T-cell (primary cell): ENCODE measurements around the gene ACTL7B. TPM values are rescaled to one million over a fixed set of nuclear protein-coding genes. Genes with fewer than 3 reads are reported as not detected.

Experiments used
- ATAC-seq, 4 experiments: fragments of 200-7000 bp in 3 of 4; fragments of 150-1000 bp in 1 of 4; cut with Tn5 transposase; replicated peaks in 1 of 4; 1 replicate in 3 of 4; 2 replicates in 1 of 4; pipeline ENCODE4 v1.10.0; 2021; ENCODE audit warnings: moderate library complexity in 3 of 4, mild to moderate bottlenecking in 2 of 4, moderate number of reproducible peaks in 1 of 4
- CTCF ChIA-PET, 2 donors: fragments of 300-600 bp; sonication (Branson Sonifier 250); formaldehyde crosslinking; loops; one replicate each; lab custom pipeline; 2022; ENCODE audit warnings: antibody characterized with exemption in 2 of 2; lab: Charles Lee
- POLR2A ChIA-PET, 2 donors: fragments of 300-600 bp; sonication (Branson Sonifier 250); formaldehyde crosslinking; loops; one replicate each; lab custom pipeline; 2022; ENCODE audit warnings: antibody characterized with exemption in 2 of 2; lab: Charles Lee
- DNase-seq, 35 experiments: peaks; one replicate each; pipeline versions ENCODE4 v3.0.0 to v3.0.0-alpha.2; 2013 to 2023
- H3K27ac ChIP-seq: one replicate; pipeline ENCODE4 v1.5.1; 2013; ENCODE audit warnings: low read length
- H3K27me3 ChIP-seq, 2 experiments: replicated peaks in 1 of 2; 1 replicate in 1 of 2; 2 replicates in 1 of 2; pipeline versions ENCODE4 v1.6.1 to v1.7.0; 2013; ENCODE audit warnings: low read length in 1 of 2, mixed read lengths in 1 of 2; ENCODE audit not compliant: control insufficient read depth in 2 of 2, insufficient read depth in 2 of 2; ENCODE audit errors: extremely low read depth in 1 of 2
- H3K36me3 ChIP-seq, 2 donors: 1 replicate in 1 of 2; 2 replicates in 1 of 2; pipeline versions ENCODE4 v1.6.1 to v1.7.0; 2013; ENCODE audit warnings: low read length in 1 of 2; ENCODE audit not compliant: control insufficient read depth in 2 of 2, insufficient read depth in 1 of 2; ENCODE audit errors: extremely low read depth in 1 of 2
- H3K4me1 ChIP-seq, 2 experiments: 1 replicate in 1 of 2; 2 replicates in 1 of 2; pipeline versions ENCODE4 v1.6.1 to v1.7.0; 2013; ENCODE audit warnings: low read length in 2 of 2, mixed read lengths in 1 of 2; ENCODE audit not compliant: insufficient read depth in 2 of 2, control insufficient read depth in 1 of 2; ENCODE audit errors: extremely low read depth in 1 of 2
- H3K4me3 ChIP-seq, 2 donors: 1 replicate in 1 of 2; 2 replicates in 1 of 2; pipeline versions ENCODE4 v1.5.1 to v1.7.0; 2013; ENCODE audit warnings: mild to moderate bottlenecking in 2 of 2, low read length in 1 of 2, moderate library complexity in 1 of 2; ENCODE audit not compliant: control insufficient read depth in 1 of 2; ENCODE audit errors: extremely low read depth in 1 of 2
- H3K9me3 ChIP-seq: 2 replicates; pipeline ENCODE4 v1.7.0; 2013
- H3K27ac Mint-ChIP-seq, 2 donors: one replicate each; pipeline ENCODE4 v1.8.0; 2020 to 2021; ENCODE audit warnings: mild to moderate bottlenecking in 2 of 2, mixed read lengths in 2 of 2
- H3K27me3 Mint-ChIP-seq, 2 donors: one replicate each; pipeline ENCODE4 v1.8.0; 2021 to 2022; ENCODE audit warnings: mixed read lengths in 2 of 2
- H3K36me3 Mint-ChIP-seq: one replicate; pipeline ENCODE4 v1.8.0; 2021; ENCODE audit warnings: mixed read lengths
- H3K4me1 Mint-ChIP-seq, 3 donors: one replicate each; pipeline ENCODE4 v1.8.0; 2020 to 2022; ENCODE audit warnings: mixed read lengths in 3 of 3, mild to moderate bottlenecking in 1 of 3
- H3K4me3 Mint-ChIP-seq, 3 donors: one replicate each; pipeline ENCODE4 v1.8.0; 2020 to 2022; ENCODE audit warnings: mild to moderate bottlenecking in 3 of 3, mixed read lengths in 3 of 3, moderate library complexity in 3 of 3
- H3K9me3 Mint-ChIP-seq, 3 donors: one replicate each; pipeline ENCODE4 v1.8.0; 2020 to 2022; ENCODE audit warnings: mixed read lengths in 3 of 3
- WGBS: methylation state at CpG from one replicate; pipeline ENCODE4 v1.1.5; 2013; ENCODE audit warnings: missing lambda C conversion rate; ENCODE audit not compliant: insufficient coverage; 5-methylcytosine and 5-hydroxymethylcytosine counted together
- total RNA-seq, 35 experiments: library from RNA in 6 of 35; stranded (reverse) in 6 of 35; fragments of 120-200 nt in 1 of 35; gene quantifications; one replicate each; pipeline versions ENCODE4 v1.2.1 to v1.2.4 and lab custom pipeline; 2013 to 2026

The ACTL7B gene
- total RNA-seq, 5 donors from 2014 or later (not counting 1 experiment from before 2014, with no cell fraction given): 0.10 to 0.22 (median 0.19) TPM; not detected in 2

DNA sequence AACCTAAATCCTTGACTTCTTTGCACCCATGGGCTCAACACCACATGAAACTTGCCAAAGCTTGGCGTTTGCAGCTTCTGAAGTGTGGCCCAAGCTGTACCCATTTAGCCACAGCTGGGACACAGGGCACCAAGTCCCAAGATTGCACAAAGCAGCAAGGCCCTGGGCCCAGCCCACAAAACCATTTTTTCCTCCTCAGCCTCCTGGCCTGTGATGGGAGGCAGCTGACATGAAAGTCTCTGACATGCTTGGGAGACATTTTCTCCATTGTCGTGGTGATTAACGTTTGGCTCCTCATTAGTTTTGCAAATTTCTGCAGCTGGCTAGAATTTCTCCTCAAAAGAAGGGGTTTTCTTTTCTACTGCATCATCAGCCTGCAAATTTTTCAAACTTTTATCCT, 32.0 kb downstream of the ACTL7B start:
- DNase-seq: no peak
- Histone ChIP-seq H3K36me3 (no peaks in the 10 kb centered on the region), H3K4me3 (no peak overlapping the region), H3K27ac (no peak overlapping the region), H3K27me3 (no peaks in the 10 kb centered on the region), H3K4me1 (no peaks in the 10 kb centered on the region), H3K9me3 (no peaks in the 10 kb centered on the region)
- no peaks in the 10 kb centered on the region for H3K36me3 Mint-ChIP-seq
- POLR2A ChIA-PET: no interaction called here
- H3K27me3 Mint-ChIP-seq: peaks cover 4 to 5% of the 10 kb centered on the region in 2 donors
- no peak for ATAC-seq
- CTCF ChIA-PET: no interaction called here
- H3K4me1 Mint-ChIP-seq: peaks cover 0 to 3% (median 0%) of the 10 kb centered on the region in 3 donors
- H3K4me3 Mint-ChIP-seq: no peak overlapping the region
- no CpG with 5 or more reads among the region's 3 CpGs for WGBS
- H3K27ac Mint-ChIP-seq: no peak overlapping the region
- H3K9me3 Mint-ChIP-seq: peaks cover 11 to 14% (median 11%) of the 10 kb centered on the region in 3 donors

DNA sequence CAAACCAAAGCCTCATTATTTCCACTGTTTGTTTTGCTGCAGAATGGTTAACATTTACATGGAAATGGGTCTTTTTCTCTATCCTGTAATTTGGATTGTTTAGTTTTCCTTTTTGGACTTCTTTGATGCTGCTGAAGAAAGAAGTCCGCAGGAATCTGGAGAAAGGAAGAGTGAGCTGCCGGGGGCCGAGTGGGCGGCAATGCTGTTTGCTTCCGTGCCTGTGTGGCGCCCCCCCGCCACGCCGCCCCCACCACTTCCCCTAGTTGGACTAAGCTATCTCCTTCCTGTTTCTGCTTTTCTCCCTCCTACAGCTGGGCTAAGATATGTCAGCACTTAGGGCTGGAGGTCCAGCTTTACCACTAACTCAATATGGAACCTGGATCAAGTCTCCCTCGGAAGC, 39.7 kb downstream of the ACTL7B start:
- ChIA-PET CTCF (interaction anchor here in 1 of 2 donors (0.5 kb wide), 1 partner anchor 40 kb away, joined by 4 read pairs; no protein-coding TSS in a partner anchor), POLR2A (no interaction called here)
- Mint-ChIP-seq H3K4me1 (peaks cover 0 to 6% (median 0%) of the 10 kb centered on the region in 3 donors), H3K9me3 (no peaks in the 10 kb centered on the region), H3K36me3 (no peaks in the 10 kb centered on the region), H3K27me3 (peaks cover 18 to 25% of the 10 kb centered on the region in 2 donors), H3K4me3 (no peak overlapping the region), H3K27ac (no peak overlapping the region)
- 24% methylated on average over 2 of the region's 10 CpGs for WGBS
- Histone ChIP-seq H3K27me3 (no peaks in the 10 kb centered on the region), H3K9me3 (no peaks in the 10 kb centered on the region), H3K27ac (no peak overlapping the region), H3K4me3 (no peak overlapping the region), H3K4me1 (no peaks in the 10 kb centered on the region), H3K36me3 (no peaks in the 10 kb centered on the region)
- no peak for ATAC-seq
- no peak for DNase-seq

DNA sequence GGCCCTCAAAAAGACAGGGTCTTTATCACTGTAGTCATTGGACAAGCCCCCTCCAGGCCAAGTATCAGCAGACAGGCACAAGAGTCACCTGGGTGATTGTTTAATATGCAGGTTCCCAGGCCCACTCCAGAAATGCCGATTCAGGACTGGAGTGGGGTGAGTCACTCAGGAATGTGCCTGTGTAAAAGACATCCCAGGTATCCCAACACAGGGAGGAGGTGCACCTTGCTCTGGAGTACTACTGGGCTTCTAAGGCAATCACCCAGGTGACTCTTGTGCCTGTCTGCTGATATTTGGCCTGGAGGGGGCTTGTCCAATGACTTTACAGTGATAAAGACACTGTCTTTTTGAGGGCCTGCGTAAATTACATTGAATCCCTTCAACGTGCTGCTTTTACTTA, 40.6 kb downstream of the ACTL7B start:
- peaks cover 18 to 25% of the 10 kb centered on the region in 2 donors for H3K27me3 Mint-ChIP-seq

DNA sequence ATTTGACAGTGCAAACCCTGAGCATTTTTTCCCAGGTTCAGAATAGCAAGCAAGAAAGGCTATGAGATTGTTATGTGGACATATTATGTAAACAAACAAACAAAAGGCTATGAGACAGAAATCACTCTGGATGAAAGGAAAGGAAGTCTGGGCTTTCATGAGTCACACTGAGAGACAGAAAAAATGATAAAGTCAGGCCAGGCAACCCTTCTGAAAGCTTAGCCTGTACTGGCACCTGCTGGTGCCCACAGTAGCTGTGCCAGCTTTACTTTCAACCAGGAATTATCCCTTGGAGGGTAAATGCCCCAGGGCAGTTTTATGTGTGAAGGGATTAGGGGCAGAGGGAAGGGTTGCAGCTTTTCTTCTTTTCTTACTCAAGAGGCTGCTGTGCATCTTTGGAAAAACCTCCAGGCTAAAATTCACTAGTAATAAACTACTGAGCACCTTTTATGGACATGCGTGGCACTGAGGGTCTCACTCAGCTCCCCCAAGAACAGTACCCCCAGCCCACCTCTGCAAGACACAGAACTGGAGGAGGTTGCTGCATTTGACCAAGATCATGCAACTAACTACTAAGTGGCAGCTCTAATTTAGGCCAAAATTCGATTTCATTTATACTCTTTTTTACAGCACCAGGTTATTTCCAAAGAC, 41.7 kb downstream of the ACTL7B start:
- peaks cover 18 to 25% of the 10 kb centered on the region in 2 donors for H3K27me3 Mint-ChIP-seq
- ATAC-seq: no peak
- POLR2A ChIA-PET: no interaction called here

More for the DNA sequence above, 40.6 kb downstream of the ACTL7B start:
- no peak overlapping the region for H3K4me3 ChIP-seq
- ATAC-seq: no peak
- ChIA-PET CTCF (no interaction called here), POLR2A (no interaction called here)
- H3K27ac ChIP-seq: no peak overlapping the region
- no peaks in the 10 kb centered on the region for H3K36me3 ChIP-seq
- no peaks in the 10 kb centered on the region for H3K9me3 ChIP-seq
- Mint-ChIP-seq H3K4me3 (no peak overlapping the region), H3K36me3 (no peaks in the 10 kb centered on the region), H3K4me1 (peaks cover 0 to 6% (median 0%) of the 10 kb centered on the region in 3 donors), H3K9me3 (no peaks in the 10 kb centered on the region), H3K27ac (no peak overlapping the region)
- 67% methylated on average over 1 of the region's 3 CpGs for WGBS
- DNase-seq: no peak
- no peaks in the 10 kb centered on the region for H3K4me1 ChIP-seq
- H3K27me3 ChIP-seq: no peaks in the 10 kb centered on the region

DNA sequence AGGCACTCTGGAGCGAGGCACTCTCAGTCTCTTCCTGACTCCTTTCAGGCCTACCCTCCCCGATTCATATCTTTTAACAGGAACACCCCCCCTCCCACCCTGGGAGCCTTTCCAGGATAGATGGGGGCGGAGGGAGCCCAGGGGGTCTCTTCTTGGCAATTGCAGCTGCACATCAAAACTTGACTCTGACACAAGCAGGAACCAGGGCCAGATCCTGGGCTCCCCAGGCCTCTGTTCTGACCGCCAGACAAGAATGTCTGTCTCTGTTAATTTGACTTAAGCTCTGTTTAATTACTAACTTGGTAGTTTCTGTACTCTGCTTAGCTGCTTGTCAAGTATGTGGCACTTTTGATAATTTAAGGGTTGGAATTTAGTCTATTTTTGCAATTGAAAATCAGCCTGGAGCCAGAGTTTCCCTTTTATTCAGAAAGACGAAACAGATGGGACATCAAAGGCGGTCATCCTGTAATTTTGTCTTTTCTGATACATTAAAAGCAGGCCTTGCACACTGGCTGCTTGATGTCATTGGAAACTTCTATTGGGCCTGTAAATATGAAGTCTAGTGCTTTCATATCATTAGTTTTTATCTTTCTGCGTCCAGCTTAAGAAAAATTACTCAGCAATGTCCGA, 43.3 kb downstream of the ACTL7B start:
- Histone ChIP-seq H3K4me3 (no peak overlapping the region), H3K27ac (no peak overlapping the region), H3K27me3 (no peaks in the 10 kb centered on the region), H3K9me3 (no peaks in the 10 kb centered on the region), H3K36me3 (no peaks in the 10 kb centered on the region), H3K4me1 (no peaks in the 10 kb centered on the region)
- Mint-ChIP-seq H3K4me1 (peaks cover 0 to 3% (median 0%) of the 10 kb centered on the region in 3 donors), H3K27me3 (peaks cover 18 to 26% of the 10 kb centered on the region in 2 donors), H3K27ac (no peak overlapping the region), H3K9me3 (no peaks in the 10 kb centered on the region), H3K36me3 (no peaks in the 10 kb centered on the region), H3K4me3 (no peak overlapping the region)
- DNase-seq (no peak), ATAC-seq (no peak)
- 79% methylated on average over 3 of the region's 8 CpGs for WGBS
- ChIA-PET POLR2A (no interaction called here), CTCF (no interaction called here)

More for the DNA sequence above, 41.7 kb downstream of the ACTL7B start:
- no peaks in the 10 kb centered on the region for H3K36me3 ChIP-seq
- DNase-seq: no peak
- no peak overlapping the region for H3K4me3 ChIP-seq
- Mint-ChIP-seq H3K36me3 (no peaks in the 10 kb centered on the region), H3K4me1 (peaks cover 0 to 3% (median 0%) of the 10 kb centered on the region in 3 donors), H3K9me3 (no peaks in the 10 kb centered on the region), H3K27ac (no peak overlapping the region), H3K4me3 (no peak overlapping the region)
- no peaks in the 10 kb centered on the region for H3K4me1 ChIP-seq
- H3K27ac ChIP-seq: no peak overlapping the region
- CTCF ChIA-PET: no interaction called here
- no peaks in the 10 kb centered on the region for H3K9me3 ChIP-seq
- WGBS: 80% methylated on average over 2 of the region's 2 CpGs
- no peaks in the 10 kb centered on the region for H3K27me3 ChIP-seq

DNA sequence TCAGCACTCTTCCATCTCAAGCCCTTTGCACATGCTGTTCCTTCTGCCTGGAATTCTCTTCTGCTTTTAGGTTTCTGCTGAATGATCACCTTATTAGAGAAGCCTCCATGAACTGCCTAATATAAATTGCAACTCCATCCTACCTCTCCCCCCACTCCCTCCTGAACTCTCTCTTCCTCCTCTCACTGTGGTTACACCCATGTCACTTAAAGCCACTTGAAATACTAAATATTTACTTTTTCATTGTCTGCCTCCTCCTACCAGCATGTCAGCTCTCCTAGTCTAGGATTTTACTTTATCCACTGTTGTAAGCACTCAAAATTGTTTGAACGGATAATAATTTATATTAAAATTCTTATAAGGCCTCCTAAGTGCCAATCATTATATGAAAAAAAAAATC, 43.8 kb downstream of the ACTL7B start:
- Histone ChIP-seq H3K9me3 (no peaks in the 10 kb centered on the region), H3K4me1 (no peaks in the 10 kb centered on the region), H3K27ac (no peak overlapping the region), H3K36me3 (no peaks in the 10 kb centered on the region), H3K4me3 (no peak overlapping the region), H3K27me3 (no peaks in the 10 kb centered on the region)
- peaks cover 18 to 25% of the 10 kb centered on the region in 2 donors for H3K27me3 Mint-ChIP-seq
- H3K9me3 Mint-ChIP-seq: no peaks in the 10 kb centered on the region
- no CpG with 5 or more reads among the region's 1 CpG for WGBS
- H3K4me1 Mint-ChIP-seq: peaks cover 0 to 3% (median 0%) of the 10 kb centered on the region in 3 donors
- ATAC-seq (no peak), DNase-seq (no peak)
- no peak overlapping the region for H3K27ac Mint-ChIP-seq
- H3K4me3 Mint-ChIP-seq: no peak overlapping the region
- ChIA-PET POLR2A (no interaction called here), CTCF (no interaction called here)
- no peaks in the 10 kb centered on the region for H3K36me3 Mint-ChIP-seq
